ENCODE results near the gene SORCS2.

The SORCS2 gene

DNA sequence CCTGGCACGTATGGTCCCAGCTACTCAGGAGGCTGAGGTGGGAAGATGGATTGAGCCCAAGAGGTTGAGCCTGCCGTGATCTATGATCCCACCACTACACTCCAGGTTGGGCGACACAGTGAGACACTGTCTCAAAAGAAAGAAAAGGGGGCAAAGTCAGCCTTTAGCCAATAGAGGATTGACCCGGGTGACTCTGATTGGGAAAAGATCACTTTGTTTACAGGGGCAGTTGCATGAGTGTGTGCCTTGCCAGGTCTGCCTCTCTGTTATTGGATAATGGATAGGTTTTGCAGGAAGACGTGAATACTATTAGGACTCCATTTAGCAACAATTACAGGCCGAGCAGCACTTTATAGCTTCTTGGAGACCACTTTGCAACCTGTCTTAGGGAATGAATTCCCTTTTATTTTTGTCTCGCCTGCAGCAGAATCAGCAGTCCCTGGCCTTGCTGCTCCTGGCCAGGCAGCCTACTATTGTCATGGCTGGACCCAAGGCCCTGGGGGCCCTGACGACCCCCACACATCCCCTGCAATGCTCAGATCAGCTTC, 345.6 kb downstream of the SORCS2 start:
- H3K4me3 Mint-ChIP-seq, result no peak overlapping the region
- no peak overlapping the region for H3K27ac Mint-ChIP-seq
- H3K27me3 Mint-ChIP-seq, result no peaks in the 10 kb centered on the region
- peaks cover 7% of the 10 kb centered on the region for H3K4me1 Mint-ChIP-seq (ENCODE audit: low read depth)
- peaks cover 12% of the 10 kb centered on the region for H3K9me3 Mint-ChIP-seq
- H3K36me3 Mint-ChIP-seq (ENCODE audit: low read depth), result no peaks in the 10 kb centered on the region
- intact Hi-C loops (cut with micrococcal nuclease), result no loop called here

- intact Hi-C loops (cut with micrococcal nuclease), result no loop called here
- H3K27ac Mint-ChIP-seq, result no peak overlapping the region
- H3K9me3 Mint-ChIP-seq, result peaks cover 12% of the 10 kb centered on the region
- H3K4me3 Mint-ChIP-seq, result no peak overlapping the region
- H3K4me1 Mint-ChIP-seq (ENCODE audit: low read depth), result peaks cover 7% of the 10 kb centered on the region
- H3K36me3 Mint-ChIP-seq (ENCODE audit: low read depth), result no peaks in the 10 kb centered on the region
- no peaks in the 10 kb centered on the region for H3K27me3 Mint-ChIP-seq
These were observed 346.2 kb downstream of the SORCS2 start for GRCh38 chr4:7538518-7538917.

DNA sequence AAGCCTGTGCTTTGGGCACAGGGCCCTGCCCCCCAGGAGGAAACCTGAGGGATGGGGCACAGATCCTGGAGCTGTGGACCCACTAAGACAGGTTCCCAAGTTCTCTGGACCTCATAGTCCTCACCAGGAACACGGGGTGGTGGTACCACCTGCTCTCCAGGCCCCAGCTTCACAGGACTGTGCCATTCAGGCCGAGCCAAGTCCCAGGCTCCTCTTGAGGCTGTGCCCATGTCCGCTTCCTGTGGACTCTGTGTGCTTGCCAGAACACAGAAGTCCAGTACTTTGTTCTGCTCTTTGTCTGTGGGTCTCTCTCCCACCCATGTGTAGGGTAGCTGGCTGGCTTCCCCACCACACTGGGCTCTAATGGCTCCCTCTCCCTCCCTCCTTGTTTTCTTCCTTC, 346.8 kb downstream of the SORCS2 start:
- no peaks in the 10 kb centered on the region for H3K27me3 Mint-ChIP-seq
- intact Hi-C loops (cut with micrococcal nuclease), result no loop called here
- peak overlapping the region; percentile 18 for H3K27ac Mint-ChIP-seq
- H3K4me1 Mint-ChIP-seq (ENCODE audit: low read depth), result peaks cover 7% of the 10 kb centered on the region
- no peak overlapping the region for H3K4me3 Mint-ChIP-seq
- H3K9me3 Mint-ChIP-seq, result peaks cover 12% of the 10 kb centered on the region
- no peaks in the 10 kb centered on the region for H3K36me3 Mint-ChIP-seq (ENCODE audit: low read depth)

GRCh38 chr4:7539659-7540058, 347.3 kb downstream of the SORCS2 start:
- intact Hi-C loops (cut with micrococcal nuclease), result no loop called here
- Mint-ChIP-seq H3K4me3 (no peak overlapping the region), H3K27ac (peak overlapping the region; percentile 18), H3K9me3 (peaks cover 12% of the 10 kb centered on the region), H3K4me1 (ENCODE audit: low read depth) (peaks cover 7% of the 10 kb centered on the region), H3K27me3 (no peaks in the 10 kb centered on the region), H3K36me3 (ENCODE audit: low read depth) (no peaks in the 10 kb centered on the region)

GRCh38 chr4:7540206-7540605, 347.9 kb downstream of the SORCS2 start:
- Mint-ChIP-seq H3K27ac (no peak overlapping the region), H3K36me3 (ENCODE audit: low read depth) (no peaks in the 10 kb centered on the region), H3K4me3 (no peak overlapping the region), H3K4me1 (ENCODE audit: low read depth) (peaks cover 7% of the 10 kb centered on the region), H3K27me3 (no peaks in the 10 kb centered on the region), H3K9me3 (peaks cover 12% of the 10 kb centered on the region)
- intact Hi-C loops (cut with micrococcal nuclease), result no loop called here

DNA sequence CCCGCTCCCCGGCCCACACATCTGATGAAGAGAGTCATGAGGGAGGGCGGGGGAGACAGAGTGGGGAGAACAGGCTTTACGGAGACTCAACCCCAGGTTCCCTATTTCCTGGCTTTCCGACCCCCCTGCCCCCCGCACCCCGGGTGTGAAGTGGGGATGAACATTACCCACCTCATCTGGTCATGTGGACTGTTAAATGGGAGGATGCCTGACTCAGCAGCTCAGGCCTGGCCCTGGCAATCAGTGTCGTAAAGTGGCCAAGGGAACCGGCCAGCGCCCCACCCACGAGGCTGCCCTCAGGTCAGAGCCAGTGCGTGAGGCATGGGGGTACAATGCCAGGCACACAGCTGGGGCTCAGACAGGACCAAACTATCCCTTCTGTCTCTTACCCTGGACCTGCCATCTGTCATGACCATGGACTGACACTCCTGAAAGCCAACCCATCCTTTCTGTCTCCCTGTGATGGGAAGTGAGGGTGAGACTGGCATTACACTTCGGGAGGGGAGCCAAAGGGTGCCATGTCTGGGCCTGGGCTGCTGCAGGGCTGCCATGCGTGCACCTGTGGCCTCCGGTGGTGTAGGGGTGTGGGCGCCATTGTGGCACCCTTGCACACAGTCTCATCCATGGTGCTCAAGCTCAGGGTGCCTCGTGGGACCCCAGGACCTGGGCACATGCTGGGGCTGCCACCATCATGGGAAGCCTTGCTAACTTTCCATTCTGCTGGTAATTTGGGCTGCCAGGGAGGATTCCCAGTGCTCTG, 348.5 kb downstream of the SORCS2 start:
- Mint-ChIP-seq H3K27ac (no peak overlapping the region), H3K4me3 (no peak overlapping the region), H3K27me3 (no peaks in the 10 kb centered on the region), H3K36me3 (ENCODE audit: low read depth) (no peaks in the 10 kb centered on the region), H3K9me3 (peaks cover 12% of the 10 kb centered on the region), H3K4me1 (ENCODE audit: low read depth) (peaks cover 7% of the 10 kb centered on the region)
- intact Hi-C loops (cut with micrococcal nuclease), result no loop called here

GRCh38 chr4:7541414-7541810, 349.1 kb downstream of the SORCS2 start:
- H3K36me3 Mint-ChIP-seq (ENCODE audit: low read depth), result no peaks in the 10 kb centered on the region
- H3K4me3 Mint-ChIP-seq, result no peak overlapping the region
- peaks cover 12% of the 10 kb centered on the region for H3K9me3 Mint-ChIP-seq
- peaks cover 7% of the 10 kb centered on the region for H3K4me1 Mint-ChIP-seq (ENCODE audit: low read depth)
- intact Hi-C loops (cut with micrococcal nuclease), result no loop called here
- no peaks in the 10 kb centered on the region for H3K27me3 Mint-ChIP-seq
- H3K27ac Mint-ChIP-seq, result no peak overlapping the region

- Mint-ChIP-seq H3K4me1 (ENCODE audit: low read depth) (peaks cover 7% of the 10 kb centered on the region), H3K4me3 (no peak overlapping the region), H3K27ac (no peak overlapping the region), H3K36me3 (ENCODE audit: low read depth) (no peaks in the 10 kb centered on the region), H3K9me3 (peaks cover 12% of the 10 kb centered on the region), H3K27me3 (no peaks in the 10 kb centered on the region)
- intact Hi-C loops (cut with micrococcal nuclease), result no loop called here
These were observed 350.4 kb downstream of the SORCS2 start for GRCh38 chr4:7542781-7543180.

DNA sequence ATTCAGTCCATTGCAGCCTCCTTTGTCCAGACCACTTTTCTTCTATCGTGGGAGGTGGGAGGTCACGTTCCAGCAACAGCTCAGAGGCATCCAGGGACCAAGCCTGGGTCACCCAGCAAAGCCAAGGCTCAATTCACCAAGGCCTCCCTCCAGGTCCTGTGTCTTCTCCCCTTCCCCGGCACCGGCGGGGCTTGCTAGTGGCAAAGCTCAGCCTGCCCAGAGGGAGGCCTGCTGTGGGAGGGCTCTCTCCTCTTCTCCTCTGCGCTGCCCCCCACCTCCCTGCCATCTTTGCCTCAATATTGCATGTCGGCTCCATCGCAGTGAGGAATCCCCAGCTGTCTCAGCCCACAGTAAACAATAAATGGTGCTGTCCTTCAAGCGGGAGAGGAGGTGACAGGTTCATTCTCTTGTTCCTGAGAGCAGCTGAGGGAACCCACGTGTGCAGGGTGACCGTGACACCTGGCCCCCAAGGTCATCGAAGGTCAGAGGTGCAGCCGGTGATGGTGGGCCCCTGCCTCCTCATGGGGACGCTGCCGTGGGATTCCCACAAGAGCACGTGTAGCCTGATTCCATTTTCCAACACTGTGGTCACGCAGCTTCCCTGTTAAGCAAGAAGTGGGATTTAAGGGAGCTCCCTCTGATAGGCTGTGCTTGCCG, 353.9 kb downstream of the SORCS2 start:
- no peak overlapping the region for H3K4me3 Mint-ChIP-seq
- H3K36me3 Mint-ChIP-seq (ENCODE audit: low read depth), result no peaks in the 10 kb centered on the region
- intact Hi-C loops (cut with micrococcal nuclease), result no loop called here
- no peaks in the 10 kb centered on the region for H3K9me3 Mint-ChIP-seq
- H3K4me1 Mint-ChIP-seq (ENCODE audit: low read depth), result no peaks in the 10 kb centered on the region
- peaks cover 2% of the 10 kb centered on the region for H3K27me3 Mint-ChIP-seq
- H3K27ac Mint-ChIP-seq, result no peak overlapping the region

DNA sequence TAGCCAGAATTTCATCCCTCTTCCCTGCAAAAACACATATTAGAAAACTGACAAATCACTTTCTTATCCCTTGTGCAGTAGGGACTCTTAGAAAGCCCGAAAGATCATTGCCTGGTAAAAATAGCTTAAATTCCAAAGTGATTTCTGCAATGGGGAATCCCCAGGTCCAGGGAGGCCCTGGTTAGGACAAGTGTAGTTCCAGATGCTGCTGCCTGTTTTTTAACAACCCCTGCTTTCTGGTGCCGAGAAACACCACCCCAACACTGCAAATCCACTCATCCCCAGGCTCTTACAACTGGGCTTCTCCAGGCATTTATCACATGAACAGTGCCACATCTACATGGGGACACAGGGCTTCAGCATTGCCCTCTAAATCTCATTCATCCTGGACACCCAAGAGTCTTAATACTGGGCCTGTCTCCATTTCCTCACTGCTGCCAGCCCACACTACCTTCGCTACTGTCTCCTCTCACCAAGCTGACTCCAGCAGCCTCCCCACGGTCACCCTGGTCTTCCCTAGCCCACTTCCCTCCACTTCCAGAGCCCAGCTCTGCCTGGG, 354.6 kb downstream of the SORCS2 start:
- intact Hi-C loops (cut with micrococcal nuclease), result no loop called here
- no peaks in the 10 kb centered on the region for H3K9me3 Mint-ChIP-seq
- H3K4me3 Mint-ChIP-seq, result no peak overlapping the region
- H3K27me3 Mint-ChIP-seq, result peaks cover 2% of the 10 kb centered on the region
- no peaks in the 10 kb centered on the region for H3K4me1 Mint-ChIP-seq (ENCODE audit: low read depth)
- no peaks in the 10 kb centered on the region for H3K36me3 Mint-ChIP-seq (ENCODE audit: low read depth)
- H3K27ac Mint-ChIP-seq, result no peak overlapping the region

DNA sequence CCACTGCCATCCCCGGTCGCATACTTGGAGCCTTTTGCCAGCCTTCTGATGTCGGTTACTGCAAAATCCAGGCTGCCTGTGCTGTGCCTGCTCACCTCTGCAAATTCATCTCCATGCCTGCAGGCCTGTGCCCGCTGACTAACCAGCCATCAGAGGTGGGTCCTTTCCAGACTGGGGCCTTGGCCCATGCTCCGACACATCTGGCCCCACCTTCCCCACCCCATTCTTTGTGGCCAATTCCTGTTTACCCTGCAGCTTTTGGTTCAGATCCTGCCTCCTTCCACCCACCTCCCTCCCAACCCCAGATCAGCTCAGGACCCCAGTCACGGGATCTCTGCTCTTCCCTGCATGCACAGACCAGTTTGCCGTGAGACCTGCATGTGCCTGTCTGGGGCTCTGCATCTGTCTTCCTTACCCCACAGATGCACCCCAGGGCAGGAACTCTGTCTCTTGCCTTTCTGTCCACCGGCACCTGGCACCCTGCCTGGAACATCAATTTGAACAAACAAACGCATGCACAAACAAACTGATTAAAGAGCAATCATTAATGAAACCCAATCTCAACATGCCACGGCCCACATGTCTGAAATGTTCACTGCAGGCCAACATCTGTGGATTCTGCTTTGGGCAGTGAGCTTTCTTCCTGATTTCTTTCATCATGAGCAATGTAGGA, 355.2 kb downstream of the SORCS2 start:
- H3K36me3 Mint-ChIP-seq (ENCODE audit: low read depth), result no peaks in the 10 kb centered on the region
- H3K27me3 Mint-ChIP-seq, result peaks cover 2% of the 10 kb centered on the region
- H3K27ac Mint-ChIP-seq, result no peak overlapping the region
- intact Hi-C loops (cut with micrococcal nuclease), result no loop called here
- no peaks in the 10 kb centered on the region for H3K4me1 Mint-ChIP-seq (ENCODE audit: low read depth)
- H3K9me3 Mint-ChIP-seq, result peaks cover 5% of the 10 kb centered on the region
- H3K4me3 Mint-ChIP-seq, result no peak overlapping the region

DNA sequence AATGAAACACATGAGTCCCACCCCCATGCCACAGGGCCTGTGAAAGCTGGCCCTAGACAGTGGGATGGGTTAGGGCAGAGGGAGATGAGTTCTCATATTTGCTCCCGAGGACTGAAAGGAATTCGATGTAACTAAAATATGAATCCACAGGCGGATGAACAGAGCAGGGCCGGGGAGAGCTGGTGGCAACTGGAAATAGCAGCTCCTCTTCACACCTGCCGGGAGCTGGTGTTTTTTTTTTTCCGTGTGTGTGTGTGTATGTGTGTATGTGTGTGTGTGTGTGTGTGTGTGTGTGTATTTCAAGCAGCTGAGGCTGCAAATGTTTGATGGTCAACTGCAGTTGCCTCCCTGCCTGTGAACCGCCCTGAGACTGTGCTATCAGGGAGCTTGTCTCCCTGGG, 357.5 kb downstream of the SORCS2 start:
- Mint-ChIP-seq H3K4me3 (no peak overlapping the region), H3K27me3 (peaks cover 2% of the 10 kb centered on the region), H3K36me3 (ENCODE audit: low read depth) (no peaks in the 10 kb centered on the region), H3K27ac (no peak overlapping the region), H3K4me1 (ENCODE audit: low read depth) (no peaks in the 10 kb centered on the region), H3K9me3 (peaks cover 27% of the 10 kb centered on the region)
- intact Hi-C loops (cut with micrococcal nuclease), result no loop called here

DNA sequence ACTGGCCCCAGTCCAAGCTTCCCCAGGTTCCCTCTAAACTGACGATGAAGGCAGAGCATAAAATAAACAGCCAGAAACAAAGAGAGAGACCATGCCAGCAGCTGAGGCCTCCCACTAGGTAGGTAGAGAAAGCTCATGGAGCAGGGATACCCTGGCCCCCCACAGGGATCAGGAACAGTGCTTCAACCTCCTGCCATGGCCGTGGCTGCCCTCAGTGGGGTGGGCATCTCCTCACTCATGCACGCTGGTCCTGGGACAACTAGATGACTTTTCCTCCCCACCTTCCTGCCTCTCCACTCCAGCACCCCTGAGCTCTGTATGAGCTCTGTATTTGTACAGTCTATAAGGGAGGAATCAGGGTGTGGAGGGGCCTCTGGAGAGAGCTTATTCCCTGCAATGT, 360.1 kb downstream of the SORCS2 start:
- Mint-ChIP-seq H3K27me3 (peaks cover 2% of the 10 kb centered on the region), H3K36me3 (ENCODE audit: low read depth) (no peaks in the 10 kb centered on the region), H3K9me3 (peaks cover 45% of the 10 kb centered on the region), H3K27ac (no peak overlapping the region), H3K4me1 (ENCODE audit: low read depth) (no peaks in the 10 kb centered on the region), H3K4me3 (no peak overlapping the region)
- intact Hi-C loops (cut with micrococcal nuclease), result no loop called here

- no peak overlapping the region for H3K4me3 Mint-ChIP-seq
- intact Hi-C loops (cut with micrococcal nuclease), result no loop called here
- H3K27ac Mint-ChIP-seq, result no peak overlapping the region
- peaks cover 2% of the 10 kb centered on the region for H3K27me3 Mint-ChIP-seq
- H3K9me3 Mint-ChIP-seq, result peaks cover 45% of the 10 kb centered on the region
- no peaks in the 10 kb centered on the region for H3K4me1 Mint-ChIP-seq (ENCODE audit: low read depth)
- H3K36me3 Mint-ChIP-seq (ENCODE audit: low read depth), result no peaks in the 10 kb centered on the region
These were observed 360.9 kb downstream of the SORCS2 start for GRCh38 chr4:7553280-7553679.

Data from dendritic cell treated with granulocyte-macrophage colony-stimulating factor and Interleukin-4, amounts not matched to agents 40 ng/mL and 50 ng/mL, for 4 days (primary cell).